Measurements from ENCODE around the gene FBN2.
"Not testable (repeated sequence)": the region's sequence is repeated elsewhere in the genome, so short reads cannot be mapped to it uniquely, and the experiment has no call there.

Gene FBN2

GRCh38 chr5:128477944-128478343 lies 60.1 kb downstream of the FBN2 start:
- no peak for DNase-seq

GRCh38 chr5:128475693-128476092 lies 62.4 kb downstream of the FBN2 start:
- DNase-seq, result no peak

GRCh38 chr5:128472919-128473318 lies 65.1 kb downstream of the FBN2 start:
- no peak for DNase-seq

GRCh38 chr5:128472036-128472435 lies 66.0 kb downstream of the FBN2 start:
- no peak for DNase-seq

GRCh38 chr5:128470663-128471062 lies 67.4 kb downstream of the FBN2 start:
- DNase-seq, result peak; percentile 85

GRCh38 chr5:128469912-128470311 lies 68.1 kb downstream of the FBN2 start:
- DNase-seq, result peak; percentile 71

DNA sequence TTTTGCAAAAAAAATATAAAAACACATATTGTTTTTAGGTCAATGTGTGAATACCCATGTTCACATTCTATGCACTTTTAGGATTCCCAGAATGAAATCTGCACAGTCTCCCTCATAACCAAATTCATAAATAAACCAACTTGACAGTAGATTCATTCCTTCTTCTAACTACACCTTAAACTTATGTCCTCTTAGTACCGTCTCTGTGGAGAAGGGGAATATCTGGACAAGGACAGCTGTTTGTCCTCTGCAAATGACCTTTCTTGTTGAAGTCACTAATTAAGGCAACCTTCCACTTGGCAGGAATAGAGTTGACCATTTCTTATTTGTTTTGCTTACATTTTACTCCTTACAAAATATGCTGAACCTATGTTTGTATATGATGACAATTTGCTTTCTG lies 71.1 kb downstream of the FBN2 start:
- DNase-seq, result no peak

GRCh38 chr5:128466554-128466953 lies 71.5 kb downstream of the FBN2 start:
- no peak for DNase-seq

GRCh38 chr5:128464596-128464995 lies 73.4 kb downstream of the FBN2 start:
- no peak for DNase-seq

DNA sequence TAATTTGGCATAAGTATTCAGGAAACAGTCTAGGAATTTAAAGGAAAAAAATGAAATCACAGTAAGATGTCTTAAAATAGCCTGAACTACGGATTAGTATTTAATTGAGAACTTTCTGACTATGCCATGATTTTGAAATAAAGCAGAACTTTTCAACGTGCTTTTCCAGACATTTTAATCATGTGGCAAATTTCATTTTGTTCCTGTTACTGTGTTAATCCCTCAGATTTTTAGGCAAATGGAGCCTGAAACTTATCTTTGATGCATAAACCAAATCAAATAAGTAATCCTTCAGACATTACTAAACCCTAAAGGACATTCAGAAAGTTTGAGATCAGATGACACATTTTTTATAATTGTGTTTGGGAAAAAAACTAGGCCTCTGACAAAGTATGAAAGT lies 75.7 kb downstream of the FBN2 start:
- DNase-seq, result peak; percentile 31

DNA sequence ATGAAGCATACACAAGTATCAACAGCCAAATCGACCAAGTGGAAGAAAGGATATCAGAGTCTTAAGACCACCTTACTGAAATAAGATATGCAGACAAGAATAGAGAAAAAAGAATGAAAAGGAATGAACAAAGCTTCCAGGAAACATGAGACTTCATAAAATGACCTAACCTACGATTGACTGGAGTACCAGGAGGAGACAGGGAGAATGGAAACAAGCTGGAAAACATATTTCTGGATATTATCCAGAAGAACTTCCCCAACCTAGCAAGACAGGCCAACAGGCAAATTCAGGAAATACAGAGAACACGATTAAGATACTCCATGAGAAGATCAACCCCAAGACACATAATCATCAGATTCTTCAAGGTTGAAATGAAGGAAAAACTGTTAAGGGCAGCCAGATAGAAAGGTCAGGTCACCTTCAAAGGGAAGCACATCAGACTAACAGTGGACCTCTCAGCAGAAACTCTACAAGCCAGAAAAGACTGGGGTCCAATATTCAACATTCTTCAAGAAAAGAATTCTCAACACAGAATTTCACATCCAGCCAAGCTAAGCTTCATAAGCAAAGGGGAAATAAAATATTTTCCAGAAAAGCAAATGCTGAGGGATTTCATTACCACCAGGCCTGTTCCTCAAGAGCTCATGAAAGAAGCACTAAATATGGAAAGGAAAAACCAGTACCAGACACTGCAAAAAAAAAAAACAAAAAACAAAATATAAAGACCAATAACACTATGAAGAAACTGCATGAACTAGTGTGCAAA lies 80.7 kb downstream of the FBN2 start:
- DNase-seq, result not testable (repeated sequence)

DNA sequence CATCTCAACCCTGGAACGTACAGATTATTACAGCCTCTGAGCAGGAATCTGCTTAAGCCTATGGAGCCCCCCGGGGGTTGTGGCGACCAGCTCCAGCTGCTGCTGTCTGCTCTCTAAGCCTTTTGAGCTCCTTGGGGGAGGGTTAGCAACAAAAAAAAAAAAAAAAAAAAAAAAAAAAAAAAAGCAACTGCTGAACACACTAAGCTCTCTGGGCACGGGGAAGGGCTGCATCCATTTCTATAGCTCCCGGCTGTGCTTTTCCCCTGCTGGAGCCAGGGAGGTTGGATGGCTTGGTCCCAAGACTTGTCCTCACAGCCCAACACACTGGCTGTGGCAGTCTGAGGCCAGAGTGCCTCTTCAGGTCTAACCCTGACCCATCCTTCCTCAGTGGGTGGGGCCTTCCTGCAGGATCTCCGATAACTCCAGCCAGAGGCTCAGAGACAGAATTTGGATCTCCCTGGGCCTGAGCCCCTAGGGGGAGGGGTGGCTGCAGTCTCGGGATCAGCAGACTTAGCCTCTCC lies 82.1 kb downstream of the FBN2 start:
- DNase-seq, result no peak

DNA sequence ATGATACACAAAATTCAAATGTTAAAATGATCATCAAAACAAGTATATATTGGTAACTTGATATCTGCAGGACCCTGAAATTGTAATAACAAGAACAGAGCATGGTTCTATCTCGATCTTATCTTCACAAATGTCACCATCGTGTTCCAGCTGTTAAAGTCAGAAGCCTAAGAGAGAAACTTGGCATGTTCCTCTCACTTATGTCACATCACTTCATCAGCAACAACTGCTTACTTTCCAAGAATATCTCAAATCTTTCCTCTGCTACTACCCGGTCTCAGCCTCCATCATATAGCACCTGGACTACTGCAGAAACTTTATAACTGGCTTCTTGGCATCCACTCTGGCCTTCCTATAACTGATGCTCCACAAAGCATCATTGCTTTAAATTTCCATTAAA lies 84.9 kb downstream of the FBN2 start:
- DNase-seq, result no peak

DNA sequence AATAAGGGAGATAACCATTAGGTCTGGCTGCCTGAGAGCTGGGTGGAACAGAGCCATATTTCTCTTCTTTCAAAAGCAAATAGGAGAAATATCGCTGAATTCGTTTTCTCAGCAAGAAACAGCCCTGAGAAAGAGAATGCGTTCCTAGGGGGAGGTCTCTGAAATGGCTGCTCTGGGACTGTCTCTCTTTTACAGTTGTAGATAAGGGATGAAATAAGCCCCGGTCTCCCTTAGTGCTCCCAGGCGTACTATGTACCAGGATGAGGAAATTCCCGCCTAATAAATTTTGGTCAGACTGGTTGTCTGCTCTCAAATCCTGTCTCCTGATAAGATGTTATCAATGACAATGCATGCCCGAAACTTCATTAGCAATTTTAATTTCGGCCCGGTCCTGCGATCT lies 90.8 kb downstream of the FBN2 start:
- DNase-seq, result not testable (repeated sequence)

GRCh38 chr5:128441941-128442350 lies 96.1 kb downstream of the FBN2 start:
- no peak for DNase-seq

- no peak for DNase-seq
These were observed 96.9 kb downstream of the FBN2 start for GRCh38 chr5:128441165-128441564.

DNA sequence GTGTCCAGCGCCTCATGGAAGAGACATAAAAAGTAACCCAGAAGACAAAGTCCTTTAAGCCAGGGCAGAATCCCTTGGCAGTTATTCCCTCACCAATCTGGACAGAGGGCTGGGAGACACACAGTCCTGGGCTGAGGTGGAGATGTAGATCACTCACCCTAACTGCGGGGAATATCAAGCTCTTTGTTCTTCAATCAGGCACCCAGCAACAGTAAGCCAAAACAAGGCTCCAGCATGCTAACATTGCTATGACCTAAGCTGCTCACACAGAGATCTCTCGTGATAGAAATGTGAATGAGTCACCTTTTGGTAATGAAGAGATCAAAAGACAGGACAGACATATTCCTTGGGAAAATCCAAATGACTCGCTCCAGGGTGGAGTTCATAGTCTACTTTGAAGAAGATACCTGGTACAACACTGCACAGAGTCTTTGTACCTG lies 101.3 kb downstream of the FBN2 start:
- DNase-seq, result peak; percentile 82

- no peak for DNase-seq
These were observed 102.2 kb downstream of the FBN2 start for GRCh38 chr5:128435861-128436260.

DNA sequence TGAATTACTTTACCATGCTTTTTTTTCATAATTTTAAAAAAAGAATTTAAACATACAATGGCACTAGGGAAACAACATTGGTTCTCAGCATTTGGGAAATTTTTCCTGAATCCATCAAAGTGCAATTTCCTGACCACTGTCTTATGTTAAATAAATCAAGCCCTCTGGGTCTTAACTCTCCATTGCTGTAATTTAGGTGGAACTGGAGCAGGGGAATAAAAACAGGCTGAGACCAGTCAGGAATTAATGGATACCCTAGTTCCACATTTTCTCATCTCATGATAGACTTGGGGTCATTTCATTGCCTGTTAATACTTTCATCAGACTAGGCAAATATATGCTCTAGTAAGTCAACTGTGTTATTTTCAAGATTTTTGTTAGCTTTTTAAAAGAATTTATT lies 103.1 kb downstream of the FBN2 start:
- no peak for DNase-seq

DNA sequence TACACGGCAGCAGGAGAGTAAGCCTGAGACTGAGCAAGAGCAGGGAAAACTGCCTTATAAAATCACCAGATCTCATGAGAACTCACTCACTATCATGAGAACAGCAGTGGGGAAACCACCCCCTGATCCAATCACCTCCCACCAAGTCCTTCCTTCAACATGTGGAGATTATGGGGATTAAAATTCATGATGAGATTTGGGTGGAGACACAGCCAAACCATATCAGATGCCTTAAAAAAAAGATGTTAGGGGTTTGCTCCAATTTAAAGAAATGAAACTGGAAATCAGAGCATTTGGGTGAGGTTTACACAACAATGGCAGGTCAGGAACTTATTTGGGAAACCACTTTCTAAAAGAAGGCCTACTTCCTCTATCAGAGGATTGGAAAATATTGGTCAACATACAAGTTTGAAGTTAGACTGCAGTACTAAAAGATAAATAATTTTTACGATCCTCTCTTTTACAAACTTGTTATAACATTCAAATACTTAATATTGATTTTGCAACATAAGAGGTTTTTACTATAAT lies 105.1 kb downstream of the FBN2 start:
- no peak for DNase-seq

DNA sequence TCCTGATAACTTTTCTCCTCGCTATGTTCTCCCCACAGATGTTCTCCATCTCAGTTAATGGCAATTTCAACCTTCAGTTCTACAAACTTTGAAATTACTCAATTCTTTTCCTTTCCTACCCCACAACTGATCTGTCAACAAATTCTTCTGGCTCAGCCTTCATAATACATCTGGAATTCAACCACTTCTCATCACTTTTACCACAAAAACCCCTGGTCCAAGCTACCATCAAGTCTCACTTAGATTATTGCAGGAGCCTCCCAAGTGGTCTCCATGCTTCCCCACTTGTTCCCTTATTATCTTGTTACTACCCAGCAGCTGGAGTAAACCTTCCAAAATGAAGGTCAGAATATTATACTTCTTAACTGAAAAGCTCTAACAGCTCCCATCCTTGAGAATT lies 110.1 kb downstream of the FBN2 start:
- peak; percentile 61 for DNase-seq

GRCh38 chr5:128426090-128426534 lies 111.9 kb downstream of the FBN2 start:
- DNase-seq, result no peak

DNA sequence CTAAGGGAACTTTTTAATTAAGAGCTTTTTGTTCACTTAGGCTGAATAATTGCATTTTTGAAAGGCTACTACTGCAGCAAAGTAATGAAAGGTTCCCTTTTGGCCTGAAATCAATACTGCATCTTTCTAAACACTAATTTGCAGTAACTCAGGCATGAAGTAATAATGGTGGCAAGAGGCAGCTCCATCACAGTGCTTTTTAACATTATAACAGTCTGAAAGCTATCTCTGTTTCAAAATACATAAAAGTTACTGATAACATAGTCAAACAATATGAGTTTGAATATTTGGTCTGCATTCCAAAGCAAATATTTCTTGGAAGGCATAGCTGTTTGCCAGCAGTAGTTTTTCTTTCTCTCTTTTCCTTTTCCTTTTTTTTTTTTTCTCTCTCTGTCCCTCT lies 113.4 kb downstream of the FBN2 start:
- no peak for DNase-seq

DNA sequence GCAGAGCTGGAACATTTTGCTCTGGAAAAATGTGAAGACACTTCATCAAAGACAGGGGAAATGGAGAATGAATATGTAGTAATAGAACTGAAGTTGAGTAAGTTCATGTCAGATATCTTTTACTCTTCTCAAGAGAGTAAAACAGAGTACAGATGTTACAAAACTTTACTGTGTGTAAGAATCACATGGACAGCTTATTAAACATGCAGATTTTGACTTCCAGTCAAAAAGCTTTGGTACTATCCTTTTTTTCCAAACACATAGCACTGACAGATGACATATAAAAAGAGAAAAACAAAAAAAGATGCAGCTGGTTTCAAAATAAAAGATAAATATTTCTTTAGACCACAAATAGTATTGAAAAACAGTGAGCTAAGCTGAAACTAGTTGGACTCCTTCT lies 115.4 kb downstream of the FBN2 start:
- no peak for DNase-seq

- no peak for DNase-seq
These were observed 123.6 kb downstream of the FBN2 start for GRCh38 chr5:128414469-128414868.
